Mucosa of rectum (tissue), 2 donors: ENCODE data around the gene MYO5C.

ENCODE experiments used
- H3K27ac ChIP-seq, 2 donors: one replicate each; pipeline ENCODE4 v1.7.0; 2013; ENCODE audit warnings: inconsistent platforms in 2 of 2, low read depth in 2 of 2, low read length in 2 of 2
- H3K27me3 ChIP-seq, 2 donors: one replicate each; pipeline ENCODE4 v1.7.0; 2013; ENCODE audit warnings: low read length in 2 of 2; ENCODE audit not compliant: control insufficient read depth in 2 of 2, insufficient read depth in 2 of 2
- H3K36me3 ChIP-seq, 2 donors: one replicate each; pipeline ENCODE4 v1.7.0; 2013; ENCODE audit warnings: low read length in 2 of 2; ENCODE audit not compliant: control insufficient read depth in 2 of 2, insufficient read depth in 2 of 2
- H3K4me1 ChIP-seq, 2 donors: one replicate each; pipeline ENCODE4 v1.7.0; 2013; ENCODE audit warnings: low read length in 2 of 2, mild to moderate bottlenecking in 1 of 2; ENCODE audit not compliant: control insufficient read depth in 2 of 2, insufficient read depth in 2 of 2
- H3K4me3 ChIP-seq, 2 donors: one replicate each; pipeline ENCODE4 v1.7.0; 2013; ENCODE audit warnings: low read length in 2 of 2
- H3K9ac ChIP-seq, 2 donors: one replicate each; pipeline ENCODE4 v1.7.0; 2013; ENCODE audit warnings: low read length in 2 of 2, low read depth in 1 of 2, mild to moderate bottlenecking in 1 of 2
- H3K9me3 ChIP-seq, 2 donors: one replicate each; pipeline ENCODE4 v1.7.0; 2013; ENCODE audit warnings: low read length in 2 of 2; ENCODE audit not compliant: control insufficient read depth in 2 of 2
- donor health status: healthy.
- donor health status: Normal muscosa, but diverticular disease.

MYO5C gene

DNA sequence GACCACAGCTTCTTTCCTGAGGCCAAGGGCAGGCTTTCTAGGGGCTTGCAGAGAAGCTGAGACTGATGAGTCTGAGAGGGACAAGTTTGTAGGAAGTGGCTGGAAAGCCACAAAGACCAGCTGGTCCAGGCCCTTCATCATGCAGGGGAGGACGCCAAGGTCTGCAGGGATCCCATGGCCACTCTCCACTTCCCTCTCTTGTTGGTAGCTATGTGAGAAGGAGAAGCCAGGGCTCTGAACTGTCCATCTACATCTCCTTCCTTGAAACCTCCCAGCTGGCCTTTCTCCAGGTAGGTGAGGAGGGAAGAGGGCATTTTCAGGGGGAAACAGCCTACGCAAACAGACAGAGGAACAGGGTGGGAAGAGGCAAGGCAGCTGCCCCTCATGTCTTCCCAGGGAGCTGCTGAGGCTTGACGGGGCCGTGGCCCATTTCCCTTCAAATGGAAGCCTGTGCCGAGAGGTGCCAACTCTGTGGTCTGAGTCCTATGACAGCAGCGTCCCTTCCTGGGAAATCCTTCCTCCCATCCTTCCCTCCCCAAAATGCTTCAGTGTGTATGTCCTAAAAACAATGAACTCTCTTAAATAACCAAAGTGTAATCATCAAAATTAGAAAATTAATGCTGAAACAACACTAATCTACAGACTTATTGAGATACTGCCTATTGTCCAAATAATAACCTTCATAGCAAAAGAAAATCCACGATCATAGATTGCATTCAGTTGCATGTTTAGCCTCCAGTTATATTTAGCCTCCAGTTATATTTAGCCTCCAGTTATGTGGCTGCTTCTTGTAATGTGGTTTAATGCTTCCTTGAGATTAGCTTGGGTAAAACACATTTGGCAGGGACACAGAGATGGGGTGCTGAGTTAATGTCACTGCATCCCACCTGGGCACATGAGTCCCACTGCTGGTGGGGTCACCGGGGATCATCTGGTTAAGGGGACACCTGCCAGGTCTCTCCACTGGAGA lies 140.4 kb downstream of the MYO5C start:
- Histone ChIP-seq H3K27me3 (no peaks in the 10 kb centered on the region), H3K4me1 (peaks cover 0 to 5% of the 10 kb centered on the region in 2 donors), H3K27ac (no peak overlapping the region), H3K36me3 (peaks cover 0 to 8% of the 10 kb centered on the region in 2 donors), H3K9ac (no peak overlapping the region), H3K9me3 (no peaks in the 10 kb centered on the region), H3K4me3 (no peak overlapping the region)

DNA sequence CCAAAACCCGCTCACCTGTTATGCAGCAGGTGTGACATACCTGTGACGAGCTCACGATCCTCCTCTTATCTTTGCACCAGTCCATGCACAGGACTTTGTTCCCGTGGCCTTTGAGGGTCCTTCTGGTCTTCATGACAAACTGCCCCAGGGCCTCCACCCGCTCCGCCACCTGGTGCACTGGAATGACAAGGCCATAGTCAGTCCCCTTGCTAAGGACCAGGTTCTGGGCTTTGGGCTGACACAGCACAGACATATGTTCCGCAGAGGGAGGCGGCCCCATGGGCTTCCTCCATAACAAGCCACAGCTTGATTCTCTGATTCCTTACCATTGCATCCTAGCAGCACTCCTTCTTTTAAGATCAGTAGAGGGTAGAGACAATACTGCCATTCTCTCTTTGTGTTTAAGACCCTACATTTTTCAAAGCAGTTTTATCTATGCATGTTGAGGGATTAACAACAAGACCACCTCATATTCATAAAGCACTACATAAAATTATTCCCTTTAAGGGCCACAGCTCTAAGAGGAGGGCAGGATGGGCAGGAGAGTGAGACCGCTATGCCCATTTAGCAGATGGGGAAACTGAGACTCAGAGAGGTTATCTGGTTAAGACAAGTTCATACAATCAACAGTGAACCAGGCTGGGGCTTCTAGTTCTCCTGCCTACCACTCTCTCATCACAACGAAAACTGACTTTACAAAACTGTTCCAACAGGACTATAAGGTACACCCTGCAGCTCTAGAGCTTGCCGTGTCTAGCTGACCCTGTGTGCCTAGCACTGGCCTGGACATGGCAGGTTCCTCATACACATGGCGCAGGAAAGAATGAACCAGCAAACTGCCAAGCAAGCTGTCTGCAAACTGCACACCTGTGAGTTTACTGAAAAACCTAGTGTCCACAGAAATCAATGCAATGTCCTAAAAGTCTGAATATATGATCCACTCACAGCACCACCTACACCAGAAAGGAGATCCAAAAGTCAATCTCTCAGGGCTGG lies 141.4 kb downstream of the MYO5C start:
- peaks cover 3 to 13% of the 10 kb centered on the region in 2 donors for H3K36me3 ChIP-seq
- H3K4me1 ChIP-seq = peaks cover 0 to 5% of the 10 kb centered on the region in 2 donors
- H3K27me3 ChIP-seq = no peaks in the 10 kb centered on the region
- no peak overlapping the region for H3K4me3 ChIP-seq
- no peak overlapping the region for H3K9ac ChIP-seq
- no peaks in the 10 kb centered on the region for H3K9me3 ChIP-seq
- no peak overlapping the region for H3K27ac ChIP-seq

DNA sequence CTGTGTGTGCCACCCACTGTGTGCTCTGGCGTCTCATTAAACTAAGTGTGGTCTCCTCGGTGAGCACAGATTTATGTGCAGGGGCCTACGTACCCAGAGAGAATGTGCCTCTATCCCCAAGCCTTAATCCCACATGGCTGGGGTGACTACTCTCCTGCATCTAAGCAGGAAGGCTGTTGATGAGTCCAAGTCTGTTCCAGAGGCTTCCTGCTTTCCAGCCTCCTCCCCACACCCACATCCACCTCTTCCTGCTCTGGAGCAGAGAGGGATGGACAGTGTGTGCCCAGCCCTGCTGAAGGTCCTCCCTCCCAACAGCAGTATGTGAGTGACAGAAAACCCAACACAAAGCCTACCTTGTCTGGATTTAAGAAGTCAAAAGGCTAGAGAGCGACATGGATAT lies 144.3 kb downstream of the MYO5C start:
- H3K9me3 ChIP-seq = no peaks in the 10 kb centered on the region
- no peak overlapping the region for H3K27ac ChIP-seq

DNA sequence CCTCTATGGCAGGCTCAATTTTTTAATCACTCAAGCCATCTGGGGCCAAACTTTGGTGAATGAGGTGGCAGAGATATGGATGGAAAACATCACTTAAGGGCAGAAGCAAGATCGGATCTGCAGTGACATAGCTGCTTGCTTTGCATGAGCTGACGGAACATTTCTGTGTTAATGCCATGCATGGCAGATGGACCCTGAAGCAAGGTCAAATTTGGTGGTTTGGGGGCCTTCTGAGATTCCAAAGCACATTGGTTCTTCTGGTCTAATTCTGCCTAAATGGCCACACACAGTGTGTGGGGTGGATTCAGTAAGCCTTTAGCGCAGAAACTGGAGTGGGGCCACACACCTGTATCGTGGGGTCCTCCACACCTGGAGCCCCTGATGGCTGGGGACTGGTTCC lies 144.7 kb downstream of the MYO5C start:
- Histone ChIP-seq H3K27ac (no peak overlapping the region), H3K27me3 (no peaks in the 10 kb centered on the region), H3K36me3 (peaks cover 3 to 13% of the 10 kb centered on the region in 2 donors), H3K4me1 (peaks cover 0 to 5% of the 10 kb centered on the region in 2 donors), H3K9me3 (no peaks in the 10 kb centered on the region), H3K9ac (no peak overlapping the region), H3K4me3 (no peak overlapping the region)

More for the DNA sequence above, 144.3 kb downstream of the MYO5C start:
- H3K4me3 ChIP-seq = no peak overlapping the region
- H3K36me3 ChIP-seq = peaks cover 3 to 13% of the 10 kb centered on the region in 2 donors
- no peak overlapping the region for H3K9ac ChIP-seq
- no peaks in the 10 kb centered on the region for H3K27me3 ChIP-seq
- peaks cover 0 to 5% of the 10 kb centered on the region in 2 donors for H3K4me1 ChIP-seq

DNA sequence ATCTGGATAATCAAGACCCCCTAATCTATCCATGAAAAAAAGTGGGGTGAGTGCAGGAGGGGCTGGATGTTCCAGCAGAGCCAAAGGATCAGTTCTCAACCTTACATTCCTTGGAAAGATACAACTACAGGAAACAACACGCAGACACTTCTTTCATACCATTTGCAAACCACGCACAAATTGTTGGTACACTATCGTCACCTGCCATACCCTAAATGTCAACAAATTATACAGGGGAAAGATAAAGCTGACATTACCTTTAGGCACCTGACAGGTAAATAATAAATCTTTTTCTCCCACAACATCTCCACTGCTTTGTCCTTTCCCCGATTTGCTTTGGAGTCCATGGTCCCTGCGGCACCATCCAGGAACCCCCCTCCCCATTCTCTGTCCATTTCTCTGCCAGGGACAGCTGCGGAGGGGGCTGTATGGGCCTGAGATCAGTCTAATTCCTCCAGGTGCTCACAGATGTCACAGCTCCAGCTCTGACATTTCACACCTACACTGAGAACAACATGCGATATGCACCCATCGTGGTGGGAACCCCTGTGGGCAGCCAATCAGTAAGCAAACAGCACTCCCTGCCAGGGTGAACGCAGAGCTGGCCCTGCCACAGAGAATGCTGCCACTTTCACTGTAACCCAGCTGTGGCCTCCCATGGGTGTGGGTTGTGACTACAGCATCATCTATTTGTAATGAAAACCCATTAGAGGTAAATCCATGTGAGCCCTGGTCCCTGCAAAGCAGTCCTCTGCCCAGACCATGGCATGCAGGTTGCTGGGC lies 145.4 kb downstream of the MYO5C start:
- no peak overlapping the region for H3K27ac ChIP-seq
- H3K9me3 ChIP-seq = no peaks in the 10 kb centered on the region
- peaks cover 0 to 5% of the 10 kb centered on the region in 2 donors for H3K4me1 ChIP-seq
- H3K27me3 ChIP-seq = no peaks in the 10 kb centered on the region
- peaks cover 3 to 13% of the 10 kb centered on the region in 2 donors for H3K36me3 ChIP-seq
- no peak overlapping the region for H3K9ac ChIP-seq
- H3K4me3 ChIP-seq = no peak overlapping the region

DNA sequence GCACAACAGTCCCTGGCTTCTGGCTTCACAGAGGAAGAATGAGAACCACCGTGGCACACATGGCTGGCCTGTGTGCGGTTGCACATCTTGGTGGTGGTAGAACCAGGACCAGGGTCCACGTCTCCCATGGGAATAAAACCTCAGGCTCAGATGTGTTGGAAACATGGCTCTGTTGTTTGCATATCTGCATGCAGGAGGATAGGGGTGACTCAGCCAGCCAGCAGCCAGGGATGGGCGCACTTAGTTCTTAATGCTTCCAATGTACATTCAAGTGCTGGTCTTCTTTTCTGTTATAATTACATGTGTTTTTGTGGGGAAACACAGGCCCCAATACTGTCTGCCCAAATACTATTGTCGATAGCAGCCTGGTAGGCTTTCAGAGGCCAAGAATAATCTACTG lies 147.2 kb downstream of the MYO5C start:
- peaks cover 0 to 5% of the 10 kb centered on the region in 2 donors for H3K4me1 ChIP-seq
- no peak overlapping the region for H3K9ac ChIP-seq
- H3K9me3 ChIP-seq = no peaks in the 10 kb centered on the region
- H3K27me3 ChIP-seq = no peaks in the 10 kb centered on the region
- no peak overlapping the region for H3K27ac ChIP-seq
- H3K36me3 ChIP-seq = peaks cover 3 to 13% of the 10 kb centered on the region in 2 donors
- H3K4me3 ChIP-seq = no peak overlapping the region

DNA sequence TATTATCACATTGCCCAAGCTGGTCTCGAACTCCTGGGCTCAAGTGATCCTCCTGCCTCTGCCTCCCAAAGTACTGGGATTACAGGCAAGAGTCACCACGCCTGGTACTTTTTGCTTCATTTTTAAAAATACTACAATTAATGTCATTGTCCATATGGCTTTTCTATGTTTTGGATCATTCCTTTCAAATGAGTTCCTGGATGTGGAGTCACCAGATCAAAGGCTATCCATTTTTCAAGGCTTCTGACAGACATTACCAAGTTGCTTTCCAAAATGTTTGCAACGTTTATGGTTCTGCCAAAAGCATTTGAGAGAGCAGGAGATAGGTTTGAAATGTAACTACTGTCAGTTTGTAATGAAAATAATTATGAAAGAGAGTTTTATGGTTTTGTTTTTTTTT lies 148.8 kb downstream of the MYO5C start:
- no peaks in the 10 kb centered on the region for H3K27me3 ChIP-seq
- H3K36me3 ChIP-seq = peaks cover 3 to 8% of the 10 kb centered on the region in 2 donors

DNA sequence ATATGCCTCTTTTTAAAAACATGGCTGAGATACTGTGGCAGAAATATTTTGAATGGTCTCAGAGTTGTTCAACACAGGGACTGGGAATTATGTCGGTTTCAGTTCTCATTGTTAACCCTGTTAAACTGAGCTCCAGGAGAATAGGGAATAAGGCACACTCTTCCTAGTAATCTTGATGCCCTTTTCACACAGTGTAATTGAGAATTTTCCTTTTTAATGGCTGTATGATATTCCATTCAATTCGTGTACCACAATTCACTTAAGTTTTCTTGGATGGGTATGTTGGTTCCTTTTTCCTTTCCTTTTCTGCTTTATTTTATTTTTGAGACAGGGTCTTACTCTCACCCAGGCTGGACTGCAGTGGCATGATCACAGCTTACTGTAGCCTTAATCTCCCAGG lies 149.3 kb downstream of the MYO5C start:
- peaks cover 0 to 2% of the 10 kb centered on the region in 2 donors for H3K4me1 ChIP-seq
- no peaks in the 10 kb centered on the region for H3K27me3 ChIP-seq
- H3K9me3 ChIP-seq = no peaks in the 10 kb centered on the region
- H3K27ac ChIP-seq = no peak overlapping the region
- H3K9ac ChIP-seq = no peak overlapping the region
- peaks cover 3 to 8% of the 10 kb centered on the region in 2 donors for H3K36me3 ChIP-seq
- H3K4me3 ChIP-seq = no peak overlapping the region

More for the DNA sequence above, 148.8 kb downstream of the MYO5C start:
- H3K9ac ChIP-seq = no peak overlapping the region
- H3K9me3 ChIP-seq = no peaks in the 10 kb centered on the region
- H3K4me3 ChIP-seq = no peak overlapping the region
- H3K4me1 ChIP-seq = peaks cover 0 to 5% of the 10 kb centered on the region in 2 donors
- H3K27ac ChIP-seq = no peak overlapping the region

DNA sequence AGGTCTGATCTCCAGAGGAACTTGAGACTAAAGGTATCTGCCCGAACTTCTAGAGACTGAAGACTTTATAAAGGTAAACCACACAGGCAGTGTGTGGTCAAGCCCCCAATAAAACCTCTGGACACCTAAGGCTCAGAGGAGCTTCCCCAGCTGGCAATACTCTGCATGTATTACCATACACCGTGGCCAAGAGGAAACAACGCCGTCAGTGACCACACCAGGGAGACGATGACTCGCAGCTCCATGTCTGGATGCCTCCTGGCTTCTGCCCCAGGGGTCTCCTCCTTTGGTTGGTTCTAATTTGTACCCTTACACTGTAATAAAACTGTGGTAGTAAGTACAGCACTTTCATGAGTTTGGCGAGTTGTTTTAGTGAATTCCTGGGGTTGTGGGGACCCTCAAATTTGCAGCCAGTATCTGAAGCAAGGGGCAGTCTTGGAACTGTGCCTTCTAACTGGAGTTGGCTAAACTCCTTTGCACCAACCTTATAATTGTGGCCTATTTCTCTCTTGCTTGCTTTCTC lies 150.9 kb downstream of the MYO5C start:
- Histone ChIP-seq H3K4me3 (no peak overlapping the region), H3K4me1 (peaks cover under 1 to 2% of the 10 kb centered on the region in 2 donors), H3K9me3 (no peaks in the 10 kb centered on the region), H3K27ac (no peak overlapping the region), H3K36me3 (peaks cover 0 to 3% of the 10 kb centered on the region in 2 donors), H3K27me3 (no peaks in the 10 kb centered on the region), H3K9ac (no peak overlapping the region)
